ENCODE data around the gene ABTB2.
"Not testable (repeated sequence)": the region's sequence is repeated elsewhere in the genome, so short reads cannot be mapped to it uniquely, and the experiment has no call there.

Gene ABTB2

DNA sequence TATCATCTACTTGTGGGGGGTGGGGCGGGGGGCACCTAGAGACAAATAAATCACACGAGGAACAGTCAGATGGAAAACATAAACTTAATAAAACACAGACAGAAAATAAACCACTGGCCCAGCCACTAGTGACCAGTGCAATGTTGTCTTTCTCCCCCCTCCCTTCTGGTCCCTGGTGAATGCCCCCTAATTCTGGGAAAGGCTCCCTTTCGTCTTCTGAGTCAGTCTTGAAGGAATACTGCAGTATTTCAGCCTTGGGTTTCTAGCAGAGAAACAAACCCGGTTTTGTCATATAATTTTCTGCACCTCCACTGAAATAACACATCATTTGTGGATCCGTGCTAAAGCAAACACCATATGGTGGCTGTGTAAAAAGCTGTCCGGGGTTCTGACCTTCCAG, 101.7 kb downstream of the ABTB2 start:
- no peak for DNase-seq

DNA sequence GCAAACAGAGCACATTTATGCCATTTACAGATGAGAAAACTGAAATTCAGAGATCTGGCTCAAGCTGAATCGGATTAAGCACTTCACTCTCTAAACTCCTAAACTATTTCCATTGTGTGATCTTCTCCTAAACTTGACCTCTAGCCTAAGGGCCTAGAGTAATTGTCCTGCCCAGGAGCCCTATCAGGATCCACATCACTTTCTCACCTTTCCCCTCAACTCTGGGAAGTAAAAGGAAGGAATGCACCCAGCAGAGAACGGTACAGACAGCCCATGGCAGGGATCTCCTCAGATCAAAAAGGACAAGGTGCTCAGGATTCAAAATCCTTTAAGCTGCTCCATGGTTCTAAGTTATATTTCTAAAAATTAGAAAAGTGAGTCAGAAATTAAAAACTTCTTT, 102.7 kb downstream of the ABTB2 start:
- DNase-seq: no peak

- DNase-seq: no peak
These were observed 103.8 kb downstream of the ABTB2 start for GRCh38 chr11:34254011-34254410.

DNA sequence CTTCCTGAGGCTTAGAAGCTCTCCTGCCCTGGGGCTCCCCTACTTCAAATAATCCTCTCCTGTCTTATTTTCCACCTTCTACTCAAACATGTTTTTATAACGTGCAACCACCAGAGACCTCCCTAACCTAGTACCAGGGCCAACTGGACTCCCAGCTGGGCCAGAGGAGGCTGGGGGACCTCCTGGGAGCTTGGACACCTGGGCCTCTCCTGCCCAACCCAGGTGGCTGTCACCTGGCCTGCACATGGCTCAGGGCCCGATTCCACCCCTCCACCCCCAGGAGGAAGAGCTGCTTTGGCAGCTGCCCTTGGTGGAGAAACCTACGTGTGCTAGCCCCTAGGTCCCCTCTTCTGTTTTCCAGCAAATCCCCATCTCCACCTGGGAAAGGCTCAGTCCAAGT, 105.2 kb downstream of the ABTB2 start:
- DNase-seq: no peak

GRCh38 chr11:34252015-34252414, 105.8 kb downstream of the ABTB2 start:
- DNase-seq: no peak

GRCh38 chr11:34251589-34251980, 106.2 kb downstream of the ABTB2 start:
- DNase-seq: no peak

DNA sequence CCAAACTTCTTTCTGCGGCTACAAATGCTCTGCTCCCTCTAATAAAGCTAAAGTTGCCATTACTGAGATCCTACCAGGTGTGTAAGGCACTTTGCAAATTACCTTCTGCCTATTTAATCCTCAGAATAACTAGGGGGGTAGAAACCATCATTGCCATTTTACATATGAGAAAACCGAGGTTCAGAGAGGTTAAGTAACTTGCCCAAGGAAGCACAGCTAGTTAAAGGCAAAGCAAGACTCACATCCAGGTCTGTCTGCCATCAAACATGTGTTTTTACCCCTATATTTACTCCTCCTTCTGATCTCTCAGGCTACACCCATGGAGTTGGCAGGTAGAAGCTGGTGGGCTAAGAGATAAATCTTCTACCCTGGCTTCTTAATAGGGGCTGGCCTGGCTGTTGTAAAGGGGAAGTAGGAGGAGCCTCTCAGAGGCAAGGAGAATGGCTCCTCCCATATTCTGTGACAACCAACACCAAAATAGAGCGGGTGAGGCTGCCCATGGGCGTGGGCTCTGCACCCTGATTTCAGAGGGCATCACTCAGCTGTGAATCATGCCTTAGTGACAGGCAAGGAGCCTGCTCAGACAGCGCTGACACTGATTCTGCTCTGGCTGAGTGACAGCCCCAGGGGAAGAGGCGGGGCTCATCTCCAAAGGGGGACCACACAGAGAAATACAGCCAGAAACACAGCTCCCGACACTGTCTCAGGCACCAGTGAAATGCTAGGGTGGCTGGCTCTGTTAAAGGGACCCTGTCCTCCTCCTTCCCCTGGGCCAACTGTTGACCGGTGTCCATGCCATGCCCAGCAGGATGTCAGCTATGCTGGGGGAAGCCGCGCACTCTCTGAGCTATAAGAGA, 106.8 kb downstream of the ABTB2 start:
- no peak for DNase-seq

GRCh38 chr11:34250211-34250610, 107.6 kb downstream of the ABTB2 start:
- DNase-seq: no peak

GRCh38 chr11:34249439-34249838, 108.4 kb downstream of the ABTB2 start:
- no peak for DNase-seq

- DNase-seq: not testable (repeated sequence)
These were observed 111.3 kb downstream of the ABTB2 start for GRCh38 chr11:34246511-34246910.

GRCh38 chr11:34245041-34245440, 112.8 kb downstream of the ABTB2 start:
- no peak for DNase-seq

- no peak for DNase-seq
These were observed 114.0 kb downstream of the ABTB2 start for GRCh38 chr11:34243600-34244464.

DNA sequence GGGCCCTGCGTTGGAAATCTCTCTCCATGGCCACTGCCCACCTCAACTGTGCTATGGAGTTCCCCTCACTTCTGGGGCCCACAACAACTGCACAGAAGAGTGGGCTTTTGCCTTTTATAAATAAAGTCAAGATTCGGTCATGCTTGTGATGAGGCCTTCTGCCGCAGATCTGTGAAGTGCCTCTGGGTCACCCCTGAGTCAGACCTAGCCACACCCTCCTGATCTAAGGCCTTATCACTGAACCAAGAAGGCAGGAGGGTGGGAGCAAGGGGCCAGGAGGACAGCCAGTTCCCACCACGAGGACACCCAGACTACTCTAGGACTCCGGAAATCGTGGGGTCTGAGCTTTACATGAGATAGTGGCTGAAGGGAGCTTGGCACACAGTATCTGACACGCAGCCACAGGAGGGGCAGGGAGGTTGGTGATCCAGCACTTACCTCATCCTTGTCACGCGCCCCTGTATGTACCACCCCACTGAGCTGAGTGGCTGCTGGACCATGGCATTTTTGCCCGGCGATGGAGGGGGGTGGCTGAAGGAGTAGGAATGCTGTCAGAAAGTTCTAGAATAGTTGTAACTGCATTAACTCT, 115.7 kb downstream of the ABTB2 start:
- no peak for DNase-seq

GRCh38 chr11:34240150-34240494, 117.7 kb downstream of the ABTB2 start:
- no peak for DNase-seq

DNA sequence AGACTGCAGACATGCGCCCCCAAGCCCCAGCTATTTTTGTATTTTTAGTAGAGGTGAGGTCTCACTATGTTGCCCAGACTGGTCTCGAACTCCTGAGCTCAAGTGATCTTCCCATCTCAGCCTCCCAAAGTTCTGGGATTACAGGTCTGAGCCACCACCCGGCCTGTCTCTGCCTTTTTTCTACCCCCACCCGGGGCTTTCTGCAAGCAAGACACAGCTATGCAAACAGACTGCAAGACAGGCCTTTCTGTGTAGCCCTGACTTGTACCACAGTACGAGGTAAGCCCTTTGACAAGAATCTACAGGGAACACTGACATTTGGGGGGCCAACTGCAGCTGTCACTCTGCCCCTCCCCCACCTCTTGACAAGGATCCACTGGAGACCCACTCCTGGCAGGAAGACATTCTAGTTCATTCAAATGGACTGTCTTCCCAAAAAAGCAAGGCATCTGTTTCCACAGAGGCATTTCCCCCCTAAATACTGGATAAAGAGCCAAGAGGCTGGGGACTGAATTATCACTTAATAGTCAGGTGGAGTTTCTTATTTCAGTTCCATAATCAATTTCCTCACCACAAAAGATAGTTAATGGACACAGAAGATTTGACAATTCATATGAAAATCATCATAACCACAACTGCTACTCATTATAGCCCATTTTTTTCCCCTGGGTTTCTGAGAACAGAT, 118.2 kb downstream of the ABTB2 start:
- DNase-seq: no peak

- DNase-seq: no peak
These were observed 118.8 kb downstream of the ABTB2 start for GRCh38 chr11:34238966-34239365.

- no peak for DNase-seq
These were observed 119.3 kb downstream of the ABTB2 start for GRCh38 chr11:34238533-34238932.

- no peak for DNase-seq
These were observed 121.2 kb downstream of the ABTB2 start for GRCh38 chr11:34236572-34236971.

DNA sequence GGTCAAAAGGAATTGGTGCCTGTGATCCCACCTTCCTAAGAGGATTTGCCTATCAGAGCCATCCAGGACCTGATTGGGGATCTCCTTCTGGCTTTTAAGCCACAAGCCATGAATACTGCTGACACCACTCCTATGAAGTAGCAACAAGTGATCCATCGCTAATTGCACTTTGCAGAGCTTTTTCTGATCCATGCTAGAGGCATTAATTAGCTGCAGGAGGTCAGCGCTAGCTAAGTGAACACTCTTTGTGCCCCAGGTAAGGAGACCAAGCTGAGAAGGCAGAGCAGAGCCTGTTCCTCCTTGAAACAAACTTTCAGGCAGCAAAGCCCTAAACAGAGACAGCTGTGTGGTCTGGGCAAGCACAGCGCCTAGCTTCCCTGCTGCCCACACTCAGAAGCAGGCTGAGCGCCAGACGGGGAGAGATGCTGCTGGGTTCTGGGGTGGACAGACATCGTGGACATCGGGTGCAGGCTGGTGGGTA, 122.2 kb downstream of the ABTB2 start:
- no peak for DNase-seq

GRCh38 chr11:34235189-34235588, 122.6 kb downstream of the ABTB2 start:
- no peak for DNase-seq

DNA sequence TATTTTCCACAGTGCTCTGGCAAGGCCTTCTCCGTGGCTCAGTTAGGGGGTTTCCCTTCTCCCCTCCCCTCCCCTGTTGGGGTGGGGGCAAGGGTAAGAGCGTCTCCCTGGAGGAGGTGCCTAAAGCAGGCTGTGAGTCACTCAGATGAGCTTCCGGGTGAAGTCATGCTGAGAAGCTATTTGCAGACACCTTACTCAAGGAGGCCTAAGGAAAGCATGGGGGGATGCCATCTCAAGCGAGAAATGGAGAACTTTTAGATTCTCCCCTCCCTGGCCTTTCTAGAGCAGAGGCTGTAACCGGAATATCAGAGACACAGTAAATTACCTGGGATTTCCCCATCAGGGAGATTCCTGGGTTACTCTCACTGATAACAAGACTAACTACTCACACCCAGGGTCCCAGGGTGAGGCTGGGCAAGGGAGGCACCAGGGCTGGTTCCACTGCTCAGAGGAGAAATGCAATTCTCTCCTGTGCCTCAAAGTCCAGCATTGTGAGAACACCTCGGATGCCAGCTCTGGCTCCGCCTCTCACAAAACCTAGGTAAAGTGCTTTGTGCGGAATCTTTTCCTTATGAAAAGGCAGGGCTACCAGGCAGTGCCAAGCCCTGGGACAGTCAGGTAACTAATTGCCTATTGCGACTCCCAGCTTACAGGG, 123.6 kb downstream of the ABTB2 start:
- no peak for DNase-seq

DNA sequence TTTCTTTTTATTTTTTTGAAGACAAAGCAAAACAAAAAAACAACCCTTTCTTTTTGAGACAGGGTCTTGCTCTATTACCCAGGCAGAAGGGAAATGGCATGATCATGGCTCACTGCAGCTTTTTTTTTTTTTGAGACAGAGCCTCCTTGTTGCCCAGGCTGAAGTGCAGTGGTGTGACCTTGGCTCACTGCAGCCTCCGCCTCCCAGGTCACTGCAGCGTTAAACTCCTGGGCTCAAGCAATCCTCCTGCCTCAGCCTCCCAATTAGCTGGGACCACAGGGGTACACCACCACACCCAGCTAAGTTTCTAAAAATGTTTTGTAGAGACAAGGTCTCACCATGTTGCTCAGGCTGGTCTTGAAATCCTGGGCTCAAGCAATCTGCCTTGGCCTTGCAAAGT, 124.6 kb downstream of the ABTB2 start:
- no peak for DNase-seq

GRCh38 chr11:34232807-34233206, 125.0 kb downstream of the ABTB2 start:
- DNase-seq: no peak

Data from NCI-H526 treated with DMSO at 0.1 percent for 48 hours (cell line).